ENCODE measurements around the gene CFAP157. TPM values are rescaled to one million over a fixed set of nuclear protein-coding genes. Genes with fewer than 3 reads are reported as not detected.

CFAP157 gene
- total and polyA plus RNA-seq, 2 of the 13 experiments (the other 11 are each of a cell fraction or from before 2014, with no cell fraction given), result 0.07 TPM; not detected in 1

DNA sequence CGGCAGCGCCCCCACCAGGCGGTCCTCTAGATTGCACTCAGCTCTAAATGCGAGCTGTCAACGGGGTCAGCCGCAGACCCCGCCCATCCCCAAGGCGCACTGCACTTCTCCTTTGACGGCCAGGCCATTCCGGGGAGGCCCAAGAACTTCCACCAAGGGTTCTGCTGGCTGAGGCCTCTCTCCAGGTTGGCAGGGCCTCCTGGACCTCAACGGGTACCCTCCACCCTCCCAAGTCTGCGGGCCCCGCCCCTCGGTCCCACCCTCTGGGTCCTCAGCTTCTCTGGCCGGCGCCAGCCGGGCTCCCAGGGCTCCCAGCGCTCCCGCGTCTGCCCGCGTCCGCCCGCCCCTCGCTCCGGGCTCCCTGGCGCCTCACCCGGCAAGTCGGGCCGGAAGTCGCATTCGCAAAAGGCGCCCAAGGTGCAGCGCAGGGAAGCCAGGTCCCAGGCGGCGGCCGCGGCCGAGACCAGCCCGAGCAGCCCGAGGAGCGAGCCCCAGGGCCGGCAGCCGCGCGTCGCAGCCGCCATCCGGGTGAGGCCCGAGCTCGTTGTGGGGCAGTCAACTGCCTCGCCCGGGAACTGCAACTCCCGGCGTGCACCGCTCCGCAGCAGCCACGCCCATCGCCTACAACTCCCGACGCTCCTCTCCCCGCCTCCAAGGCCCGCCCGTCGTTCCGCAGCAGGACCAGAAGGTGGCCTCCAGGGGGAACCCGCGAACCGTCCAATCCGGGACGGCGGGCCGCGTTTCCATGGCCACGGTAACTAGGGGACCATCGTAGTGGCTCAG, 28.1 kb downstream of the CFAP157 start, which contains the start of gene TOR2A (continued):
- TF ChIP-seq, protein P1, sequence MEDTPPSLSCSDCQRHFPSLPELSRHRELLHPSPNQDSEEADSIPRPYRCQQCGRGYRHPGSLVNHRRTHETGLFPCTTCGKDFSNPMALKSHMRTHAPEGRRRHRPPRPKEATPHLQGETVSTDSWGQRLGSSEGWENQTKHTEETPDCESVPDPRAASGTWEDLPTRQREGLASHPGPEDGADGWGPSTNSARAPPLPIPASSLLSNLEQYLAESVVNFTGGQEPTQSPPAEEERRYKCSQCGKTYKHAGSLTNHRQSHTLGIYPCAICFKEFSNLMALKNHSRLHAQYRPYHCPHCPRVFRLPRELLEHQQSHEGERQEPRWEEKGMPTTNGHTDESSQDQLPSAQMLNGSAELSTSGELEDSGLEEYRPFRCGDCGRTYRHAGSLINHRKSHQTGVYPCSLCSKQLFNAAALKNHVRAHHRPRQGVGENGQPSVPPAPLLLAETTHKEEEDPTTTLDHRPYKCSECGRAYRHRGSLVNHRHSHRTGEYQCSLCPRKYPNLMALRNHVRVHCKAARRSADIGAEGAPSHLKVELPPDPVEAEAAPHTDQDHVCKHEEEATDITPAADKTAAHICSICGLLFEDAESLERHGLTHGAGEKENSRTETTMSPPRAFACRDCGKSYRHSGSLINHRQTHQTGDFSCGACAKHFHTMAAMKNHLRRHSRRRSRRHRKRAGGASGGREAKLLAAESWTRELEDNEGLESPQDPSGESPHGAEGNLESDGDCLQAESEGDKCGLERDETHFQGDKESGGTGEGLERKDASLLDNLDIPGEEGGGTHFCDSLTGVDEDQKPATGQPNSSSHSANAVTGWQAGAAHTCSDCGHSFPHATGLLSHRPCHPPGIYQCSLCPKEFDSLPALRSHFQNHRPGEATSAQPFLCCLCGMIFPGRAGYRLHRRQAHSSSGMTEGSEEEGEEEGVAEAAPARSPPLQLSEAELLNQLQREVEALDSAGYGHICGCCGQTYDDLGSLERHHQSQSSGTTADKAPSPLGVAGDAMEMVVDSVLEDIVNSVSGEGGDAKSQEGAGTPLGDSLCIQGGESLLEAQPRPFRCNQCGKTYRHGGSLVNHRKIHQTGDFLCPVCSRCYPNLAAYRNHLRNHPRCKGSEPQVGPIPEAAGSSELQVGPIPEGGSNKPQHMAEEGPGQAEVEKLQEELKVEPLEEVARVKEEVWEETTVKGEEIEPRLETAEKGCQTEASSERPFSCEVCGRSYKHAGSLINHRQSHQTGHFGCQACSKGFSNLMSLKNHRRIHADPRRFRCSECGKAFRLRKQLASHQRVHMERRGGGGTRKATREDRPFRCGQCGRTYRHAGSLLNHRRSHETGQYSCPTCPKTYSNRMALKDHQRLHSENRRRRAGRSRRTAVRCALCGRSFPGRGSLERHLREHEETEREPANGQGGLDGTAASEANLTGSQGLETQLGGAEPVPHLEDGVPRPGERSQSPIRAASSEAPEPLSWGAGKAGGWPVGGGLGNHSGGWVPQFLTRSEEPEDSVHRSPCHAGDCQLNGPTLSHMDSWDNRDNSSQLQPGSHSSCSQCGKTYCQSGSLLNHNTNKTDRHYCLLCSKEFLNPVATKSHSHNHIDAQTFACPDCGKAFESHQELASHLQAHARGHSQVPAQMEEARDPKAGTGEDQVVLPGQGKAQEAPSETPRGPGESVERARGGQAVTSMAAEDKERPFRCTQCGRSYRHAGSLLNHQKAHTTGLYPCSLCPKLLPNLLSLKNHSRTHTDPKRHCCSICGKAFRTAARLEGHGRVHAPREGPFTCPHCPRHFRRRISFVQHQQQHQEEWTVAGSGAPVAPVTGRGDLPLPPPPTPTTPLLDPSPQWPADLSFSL (CRISPR knock-in tag; IDR thresholded peaks at IDR 0.05), result no peak
- TF ChIP-seq, protein P2, sequence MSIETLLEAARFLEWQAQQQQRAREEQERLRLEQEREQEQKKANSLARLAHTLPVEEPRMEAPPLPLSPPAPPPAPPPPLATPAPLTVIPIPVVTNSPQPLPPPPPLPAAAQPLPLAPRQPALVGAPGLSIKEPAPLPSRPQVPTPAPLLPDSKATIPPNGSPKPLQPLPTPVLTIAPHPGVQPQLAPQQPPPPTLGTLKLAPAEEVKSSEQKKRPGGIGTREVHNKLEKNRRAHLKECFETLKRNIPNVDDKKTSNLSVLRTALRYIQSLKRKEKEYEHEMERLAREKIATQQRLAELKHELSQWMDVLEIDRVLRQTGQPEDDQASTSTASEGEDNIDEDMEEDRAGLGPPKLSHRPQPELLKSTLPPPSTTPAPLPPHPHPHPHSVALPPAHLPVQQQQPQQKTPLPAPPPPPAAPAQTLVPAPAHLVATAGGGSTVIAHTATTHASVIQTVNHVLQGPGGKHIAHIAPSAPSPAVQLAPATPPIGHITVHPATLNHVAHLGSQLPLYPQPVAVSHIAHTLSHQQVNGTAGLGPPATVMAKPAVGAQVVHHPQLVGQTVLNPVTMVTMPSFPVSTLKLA (IDR thresholded peaks at IDR 0.05), result peak; percentile 30; the same call in 1 of the 2 replicates
- TF ChIP-seq ZFP37 (CRISPR knock-in tag; IDR thresholded peaks at IDR 0.05; ENCODE audit: borderline replicate concordance) (no peak), FIP1L1 (IDR thresholded peaks at IDR 0.05; ENCODE audit: borderline replicate concordance, insufficient read depth, low read depth, low read length) (no peak), ZSCAN29 (CRISPR knock-in tag; conservative IDR thresholded peaks at IDR 0.05) (peak; percentile 88), ZNF543 (CRISPR knock-in tag; IDR thresholded peaks at IDR 0.05) (no peak; the same call in 1 of the 2 replicates), PREB (CRISPR knock-in tag; IDR thresholded peaks at IDR 0.05) (0 out of 2 replicates have a peak, but pooled peaks have one; percentile 30), LCORL (IDR thresholded peaks at IDR 0.05) (no peak), LCORL (CRISPR knock-in tag; IDR thresholded peaks at IDR 0.05) (peak; percentile 70), ZMYM2 (CRISPR knock-in tag; IDR thresholded peaks at IDR 0.05) (no peak), NR3C1 (CRISPR knock-in tag; IDR thresholded peaks at IDR 0.05) (no peak), ZNF253 (CRISPR knock-in tag; IDR thresholded peaks at IDR 0.05; ENCODE audit: borderline replicate concordance) (no peak), ZNF382 (CRISPR knock-in tag; IDR thresholded peaks at IDR 0.05; ENCODE audit: borderline replicate concordance) (no peak), GFI1 (CRISPR knock-in tag; IDR thresholded peaks at IDR 0.05; ENCODE audit: borderline replicate concordance) (0 out of 2 replicates have a peak, but pooled peaks have one; percentile 19), NFIC (IDR thresholded peaks at IDR 0.05; ENCODE audit: low read length) (no peak), THAP9 (CRISPR knock-in tag; IDR thresholded peaks at IDR 0.05; ENCODE audit: borderline replicate concordance) (peak; percentile 7; the same call in 1 of the 2 replicates), DNMT3B (CRISPR knock-in tag; conservative IDR thresholded peaks at IDR 0.05) (no peak)
